DND-41 (cell line): ENCODE data around the gene KCNK4.
A peak's percentile ranks its signal among the peaks of the same experiment; 100 is the strongest.

Source experiments
- CTCF ChIP-seq: IDR thresholded peaks from 2 replicates; pipeline ENCODE4 v1.5.1; 2012; ENCODE audit warnings: borderline replicate concordance, low read length, moderate library complexity, mild to moderate bottlenecking; ENCODE audit not compliant: poor library complexity, severe bottlenecking; ENCODE audit errors: extremely low read depth
- EZH2 ChIP-seq: IDR thresholded peaks from 3 replicates; pipeline ENCODE4 v1.6.1; 2012; ENCODE audit warnings: borderline replicate concordance, low read depth, mild to moderate bottlenecking, moderate library complexity, low read length, inconsistent platforms; ENCODE audit not compliant: severe bottlenecking

- TF ChIP-seq CTCF (peak; percentile 76), EZH2 (no peak)
These were observed 39.9 kb upstream of the KCNK4 start, which contains the start of gene PLCB3 for GRCh38 chr11:64251016-64251752.
